ENCODE results near the gene OR52J3.

DNA sequence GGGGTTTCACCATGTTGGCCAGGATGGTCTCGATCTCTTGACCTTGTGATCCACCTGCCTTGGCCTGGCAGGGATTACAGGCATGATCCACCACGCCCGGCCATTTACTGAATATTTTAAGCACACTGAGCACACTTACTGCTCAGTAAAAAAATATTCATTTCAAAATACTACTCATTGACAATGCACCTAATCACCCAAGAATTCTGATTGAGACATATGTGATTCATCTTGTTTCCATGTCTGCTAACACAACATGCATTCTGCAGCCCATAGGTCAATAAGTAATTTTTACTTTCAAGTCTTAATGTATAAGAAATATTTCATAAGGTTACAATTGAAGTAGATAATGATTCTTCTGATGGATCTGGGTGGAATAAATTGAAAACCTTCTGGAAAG is 4.2 kb upstream of the OR52J3 start:
- TF ChIP-seq GATA2 (IDR thresholded peaks at IDR 0.05; ENCODE audit: low read depth, low read length) (no peak), GATA3 (IDR thresholded peaks at IDR 0.05; ENCODE audit: low read depth, low read length) (no peak)

Data from SH-SY5Y (cell line).